Activated T-helper 1 cell treated with anti-CD3 and anti-CD28 coated beads, Interleukin-2, amount 50 U/mL, for 16 hours (primary cell): ENCODE data around the gene BUD23.
"Not testable (repeated sequence)": the region's sequence is repeated elsewhere in the genome, so short reads cannot be mapped to it uniquely, and the experiment has no call there.

Experiments
- DNase-seq, 2 donors: peaks; one replicate each; pipeline ENCODE4 v3.0.0-alpha.2; 2020; ENCODE audit warnings: low read depth in 1 of 2, low spot score in 1 of 2

BUD23 gene, protein sequence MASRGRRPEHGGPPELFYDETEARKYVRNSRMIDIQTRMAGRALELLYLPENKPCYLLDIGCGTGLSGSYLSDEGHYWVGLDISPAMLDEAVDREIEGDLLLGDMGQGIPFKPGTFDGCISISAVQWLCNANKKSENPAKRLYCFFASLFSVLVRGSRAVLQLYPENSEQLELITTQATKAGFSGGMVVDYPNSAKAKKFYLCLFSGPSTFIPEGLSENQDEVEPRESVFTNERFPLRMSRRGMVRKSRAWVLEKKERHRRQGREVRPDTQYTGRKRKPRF

DNA sequence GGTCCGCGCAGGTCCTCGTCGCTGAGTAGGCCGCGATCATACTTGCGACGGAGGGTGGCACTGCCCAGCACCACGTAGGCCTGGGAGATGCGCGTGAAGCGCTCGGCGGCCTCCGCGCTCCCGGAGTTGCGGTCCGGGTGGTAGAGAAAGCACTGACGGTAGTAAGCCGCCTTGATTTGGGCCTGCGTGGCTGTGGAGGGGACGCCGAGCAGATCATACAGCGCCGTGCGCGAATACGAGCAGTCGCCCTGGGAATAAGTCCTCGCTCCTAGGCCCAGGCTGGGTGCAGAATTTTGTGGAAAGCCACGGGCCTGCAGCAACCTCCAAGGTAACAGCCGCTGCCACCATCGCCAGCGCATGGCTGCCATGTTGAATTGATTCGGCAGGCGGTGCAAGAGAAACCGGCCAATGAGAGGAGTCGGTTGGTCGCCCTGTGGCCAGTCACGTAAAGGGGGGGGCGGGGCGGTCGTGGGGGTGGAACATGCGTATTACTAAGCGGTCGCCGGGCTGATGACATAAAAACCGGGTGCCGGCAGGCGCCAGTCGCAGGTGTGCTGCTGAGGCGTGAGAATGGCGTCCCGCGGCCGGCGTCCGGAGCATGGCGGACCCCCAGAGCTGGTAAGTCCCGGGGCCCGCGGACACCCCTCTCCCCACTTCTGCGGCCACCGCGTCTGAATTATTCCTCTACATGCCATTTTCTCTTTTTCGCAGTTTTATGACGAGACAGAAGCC is at the start of gene BUD23, which contains the start of gene DNAJC30:
Gene BUD23, plus strand, starts transcription at position 542 of the 732 bp plus-strand sequence. Its CDS starts 29 bp downstream, at position 571.
Gene DNAJC30, minus strand, starts transcription at position 398 of the 732 bp plus-strand sequence. Its CDS starts 30 bp downstream, at position 368.
- peak; percentile 91 to 97 for DNase-seq

DNA sequence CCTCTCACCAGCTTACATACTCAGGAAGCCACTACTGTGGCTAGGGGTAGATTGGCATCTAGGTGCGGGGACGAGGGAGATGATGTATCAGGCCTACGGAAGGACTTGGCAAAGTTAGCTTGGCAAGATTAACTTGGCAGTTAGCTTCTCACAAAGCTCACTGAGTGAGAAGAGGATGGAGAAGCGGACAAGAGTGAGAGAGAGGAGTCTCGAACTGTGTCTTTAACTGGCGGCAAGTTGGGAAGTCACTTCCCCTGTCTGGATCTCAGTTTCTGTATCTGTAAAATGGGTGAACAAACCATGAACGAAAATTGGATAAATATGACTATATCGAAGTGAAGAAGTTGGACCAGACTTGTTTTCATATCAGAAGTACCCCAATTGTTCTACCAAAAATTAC is 49.6 kb upstream of the BUD23 start:
- no peak for DNase-seq

DNA sequence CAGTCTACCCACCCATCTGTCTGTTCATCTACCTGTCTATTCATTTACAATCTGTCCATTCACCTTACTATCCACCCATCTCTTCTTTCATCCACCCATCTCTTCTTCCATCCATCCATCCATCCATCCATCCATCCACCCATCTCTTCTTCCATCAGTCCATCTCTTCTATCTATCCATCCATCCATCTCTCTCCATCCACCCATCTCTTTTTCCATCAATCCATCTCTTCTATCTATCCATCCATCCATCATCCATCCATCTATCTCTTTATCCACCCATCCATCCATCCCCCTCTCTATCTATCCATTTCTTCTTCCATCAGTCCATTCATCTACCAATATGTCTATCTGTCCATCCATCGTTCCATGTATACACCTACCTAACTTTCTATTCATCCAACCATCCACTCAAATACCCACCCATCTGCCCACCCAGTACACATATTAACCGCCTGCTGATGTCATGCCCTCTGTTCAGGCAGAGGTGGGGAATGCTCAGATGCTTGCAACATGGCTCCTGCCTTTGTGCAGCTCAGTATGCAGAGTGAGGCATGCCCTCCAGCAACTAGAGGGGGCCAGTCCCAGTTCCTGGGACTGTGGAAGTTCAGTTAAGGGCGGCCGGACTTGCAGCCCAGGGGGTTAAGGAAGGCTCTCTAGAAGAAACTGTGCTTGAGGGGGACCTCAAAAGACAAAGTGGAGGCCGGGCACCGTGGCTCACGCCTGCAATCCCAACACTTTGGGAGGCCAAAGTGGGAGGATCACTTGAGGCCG is 47.8 kb upstream of the BUD23 start:
- DNase-seq, result no peak

DNA sequence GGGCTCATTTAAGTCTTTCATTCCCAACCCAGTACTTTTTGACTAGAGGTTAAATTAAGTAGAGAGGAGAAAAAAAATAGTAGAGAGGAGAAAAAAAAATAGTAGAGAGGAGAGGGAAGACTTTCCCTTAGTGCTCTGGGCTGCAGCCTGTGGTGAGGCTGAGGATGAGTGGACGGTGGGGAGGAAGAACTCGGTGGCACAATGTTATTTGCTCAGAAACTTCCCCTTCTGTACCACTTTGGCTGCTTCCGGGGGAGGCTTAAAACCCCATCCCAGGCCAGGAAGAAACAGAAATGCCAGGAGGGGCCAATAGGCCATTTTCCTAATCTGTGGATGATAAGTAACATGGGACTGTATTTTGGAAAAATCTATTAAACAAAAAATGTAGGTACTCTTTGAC is 44.5 kb upstream of the BUD23 start:
- DNase-seq, result no peak

DNA sequence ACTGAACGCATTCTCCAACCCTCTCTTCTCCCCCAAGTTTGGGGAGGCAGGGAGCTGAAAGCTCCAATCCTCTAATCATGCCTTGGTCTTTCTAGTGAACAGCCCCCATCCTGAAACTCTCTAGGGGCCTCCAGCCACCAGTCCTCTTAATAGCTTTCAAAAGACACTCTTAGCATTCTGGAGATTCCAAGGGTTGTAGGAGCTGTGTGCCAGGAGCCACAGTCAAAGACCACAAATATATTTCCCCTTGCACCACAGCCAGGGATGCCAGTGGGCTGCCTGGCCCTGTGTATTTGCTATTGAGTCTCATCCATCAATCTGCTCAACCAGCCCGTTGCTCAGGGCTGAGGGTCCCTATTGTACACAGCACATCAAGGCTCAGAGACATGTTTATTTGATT is 40.6 kb upstream of the BUD23 start:
- DNase-seq, result no peak

DNA sequence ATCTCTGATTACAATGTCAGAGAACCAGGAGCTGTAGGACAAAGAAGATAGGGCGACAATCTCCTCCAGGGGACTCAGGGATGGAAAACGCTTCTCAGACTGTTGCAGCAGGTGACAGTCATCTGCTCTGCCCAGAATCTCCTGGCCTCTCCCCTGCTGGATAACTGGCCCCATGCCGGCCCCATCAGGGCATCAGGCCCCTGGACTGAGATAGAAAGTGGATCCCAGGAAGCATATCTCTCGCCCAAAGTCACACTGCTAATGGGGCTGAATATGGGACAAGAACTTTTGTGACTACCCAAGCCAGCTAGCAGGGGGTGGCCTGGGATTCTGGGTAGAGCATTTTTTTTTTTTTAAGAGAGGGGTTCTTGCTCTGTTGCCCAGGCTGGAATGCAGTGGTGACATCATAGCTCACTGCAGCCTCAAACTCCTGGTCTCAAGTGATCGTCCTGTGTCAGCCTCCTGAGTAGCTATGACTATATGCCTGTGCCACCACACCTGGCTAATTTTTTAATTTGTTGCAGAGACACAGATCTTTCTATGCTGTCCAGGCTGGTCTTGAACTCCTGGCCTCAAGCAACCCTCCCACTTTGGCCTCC is 38.6 kb upstream of the BUD23 start:
- no peak for DNase-seq

DNA sequence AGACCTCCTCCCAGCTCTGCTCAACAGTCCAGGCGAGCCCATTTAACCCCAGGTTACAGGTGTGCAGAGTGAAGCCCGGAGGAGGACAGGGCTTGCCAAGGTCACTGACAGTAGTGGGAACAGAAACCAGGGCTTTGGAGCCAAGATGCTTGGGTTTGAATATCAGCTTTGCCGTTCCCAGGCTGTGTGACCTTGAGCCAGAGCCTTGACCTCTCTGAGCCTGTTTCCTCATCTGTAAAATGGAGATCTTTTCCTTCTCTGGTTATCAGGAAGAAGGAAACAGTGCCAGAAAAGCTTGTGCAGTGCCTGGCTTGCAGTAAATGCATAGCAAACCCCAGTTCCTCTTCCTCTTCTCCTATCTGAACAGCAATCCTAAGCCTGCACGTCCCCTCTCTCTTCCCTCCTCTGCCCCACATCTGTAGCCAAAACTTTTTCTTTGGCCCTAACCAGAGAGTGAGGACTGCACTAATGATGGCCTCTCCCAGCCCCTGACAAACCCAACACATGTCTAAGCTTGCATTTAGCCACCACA is 37.7 kb upstream of the BUD23 start:
- no peak for DNase-seq

DNA sequence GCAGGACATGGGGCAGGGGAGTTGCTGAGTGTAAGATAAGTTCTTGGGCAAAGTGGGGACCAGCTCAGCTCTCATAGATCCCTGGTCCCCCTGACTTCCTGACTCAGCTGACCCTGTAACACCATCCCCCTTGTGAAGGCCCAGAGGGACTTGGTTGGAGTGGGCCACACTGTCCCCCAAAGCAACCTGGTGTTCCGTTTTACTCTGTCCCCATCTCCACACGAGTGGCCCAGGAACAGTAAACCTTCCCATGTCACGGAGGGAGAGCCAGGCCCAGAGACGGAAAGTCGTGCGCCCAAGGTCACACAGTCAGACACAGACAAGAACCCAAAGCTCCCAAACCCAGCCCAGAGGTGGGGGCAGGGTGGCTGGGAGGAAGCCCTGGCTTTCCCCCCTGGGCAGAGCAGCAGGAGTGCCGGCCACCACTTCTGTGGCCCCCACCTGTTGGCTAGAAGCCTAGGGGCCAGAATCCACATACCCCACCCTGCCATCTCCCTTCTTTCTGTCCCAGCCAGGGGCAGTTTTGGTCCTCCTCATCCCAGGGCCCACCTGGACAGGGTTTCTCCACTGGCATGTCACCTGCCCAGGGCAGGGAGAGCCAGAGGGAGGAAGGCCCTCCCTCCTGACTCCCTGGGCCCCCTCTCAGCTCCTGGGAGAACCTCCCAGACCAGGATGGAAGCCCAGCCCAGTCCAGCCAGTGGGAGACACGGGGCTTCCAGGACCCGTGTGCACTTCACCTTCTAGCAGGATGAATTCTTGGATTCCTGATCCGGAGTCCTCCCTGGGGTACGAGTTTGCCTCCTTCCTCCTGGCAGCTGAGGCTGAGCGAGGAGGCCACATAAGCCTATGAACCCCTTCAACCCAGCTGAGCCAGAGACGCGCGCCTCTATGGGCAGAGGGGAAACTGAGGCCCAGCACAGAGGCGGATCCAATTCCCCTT is 36.3 kb upstream of the BUD23 start:
- DNase-seq, result no peak

DNA sequence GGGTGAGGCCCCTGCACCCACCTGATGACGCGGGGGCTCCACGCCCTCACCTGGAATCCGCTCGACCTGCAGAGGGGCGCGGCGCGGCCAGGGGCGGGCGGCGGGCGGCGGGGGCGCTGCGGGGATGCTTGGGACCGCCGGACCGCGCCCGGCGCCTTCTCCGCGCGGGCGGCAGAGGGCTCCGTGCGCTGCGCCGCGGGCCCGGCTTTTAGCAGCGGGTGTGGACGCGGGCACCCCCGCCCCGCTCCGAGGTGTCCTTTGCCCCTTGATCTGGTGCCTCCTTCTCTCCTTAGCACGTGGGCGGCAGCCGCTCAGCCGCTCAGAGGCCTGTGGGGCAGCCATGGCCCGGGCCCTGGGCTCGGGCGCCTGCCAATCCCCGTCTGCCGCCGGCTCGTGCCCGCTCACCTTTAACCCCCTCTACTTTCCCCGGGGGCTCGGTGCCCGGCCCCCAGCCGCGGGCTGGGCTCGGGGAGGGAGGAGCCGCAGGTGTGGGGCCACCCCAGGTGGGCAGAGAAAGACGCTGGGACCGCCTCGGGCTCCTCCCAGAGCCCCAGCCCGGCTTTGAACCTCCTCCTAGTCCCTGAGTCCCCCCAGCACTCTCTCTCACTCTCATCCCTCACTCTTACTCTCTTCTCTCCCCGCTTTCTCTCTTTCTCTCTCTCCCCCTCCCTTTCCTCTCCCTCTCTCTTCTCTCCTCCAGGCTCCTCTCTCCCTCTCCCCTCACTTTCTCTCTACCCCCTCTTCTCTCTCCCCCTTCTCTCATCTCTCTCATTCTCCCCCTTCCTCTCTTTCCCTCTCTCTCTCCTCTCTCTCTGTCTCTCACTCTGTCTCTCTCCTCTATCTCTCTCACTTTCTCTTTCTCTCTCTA is 35.4 kb upstream of the BUD23 start:
- no peak for DNase-seq

DNA sequence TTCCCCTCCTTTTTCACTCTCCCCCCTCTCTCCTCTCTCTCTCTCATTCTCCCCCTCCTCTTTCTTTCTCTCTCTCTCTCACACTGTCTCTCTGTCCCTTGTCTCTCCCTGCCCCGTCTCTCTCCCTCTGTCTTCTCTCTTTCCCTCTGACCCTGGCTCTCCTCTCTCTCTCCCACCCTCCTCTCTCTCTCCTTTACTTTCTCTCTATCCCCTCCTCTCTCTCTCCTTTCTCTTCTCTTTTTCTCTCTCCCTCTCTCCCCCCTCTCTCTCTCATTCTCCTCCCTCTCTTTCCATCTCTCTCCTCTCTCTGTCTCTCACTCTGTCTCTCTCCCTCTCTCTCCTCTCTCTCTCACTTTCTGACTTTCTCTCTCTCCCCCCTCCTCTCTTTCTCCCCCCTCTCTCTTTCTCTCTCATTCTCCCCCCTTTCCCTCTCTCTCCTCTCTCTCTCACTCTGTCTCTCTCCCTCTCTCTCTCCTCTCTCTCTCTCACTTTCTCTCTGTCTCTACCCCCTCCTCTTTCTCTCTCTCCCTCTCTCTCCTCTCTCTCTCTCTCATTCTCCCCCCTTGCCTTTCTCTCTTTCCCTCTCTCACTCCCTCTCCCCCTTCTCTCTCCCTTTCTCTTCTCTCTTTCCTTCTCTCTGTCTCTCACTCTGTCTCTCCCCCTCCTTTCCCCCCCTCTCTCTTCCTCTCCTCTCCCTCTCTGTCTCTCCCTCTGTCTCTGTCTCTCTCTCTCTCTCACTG is 34.6 kb upstream of the BUD23 start:
- DNase-seq, result no peak

DNA sequence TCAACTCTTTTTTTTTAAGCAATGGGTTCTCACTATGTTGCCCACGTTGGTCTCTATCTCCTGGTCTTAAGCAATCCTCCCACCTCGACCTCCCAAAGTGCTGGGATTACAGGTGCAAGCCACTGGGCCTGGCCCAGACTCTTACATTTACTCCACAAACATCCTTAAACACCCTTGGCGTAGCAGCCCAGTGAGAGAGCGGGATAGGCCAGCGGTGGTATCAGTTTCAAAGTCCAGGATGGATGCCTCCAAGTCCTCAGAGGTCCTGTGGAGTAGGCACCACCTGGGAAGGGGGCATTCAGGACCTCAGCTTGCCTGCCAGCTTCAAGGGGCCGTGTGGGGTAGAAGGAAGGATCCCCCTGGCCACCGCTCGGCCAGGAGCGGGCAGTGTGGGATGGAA is 33.8 kb upstream of the BUD23 start:
- DNase-seq, result no peak

DNA sequence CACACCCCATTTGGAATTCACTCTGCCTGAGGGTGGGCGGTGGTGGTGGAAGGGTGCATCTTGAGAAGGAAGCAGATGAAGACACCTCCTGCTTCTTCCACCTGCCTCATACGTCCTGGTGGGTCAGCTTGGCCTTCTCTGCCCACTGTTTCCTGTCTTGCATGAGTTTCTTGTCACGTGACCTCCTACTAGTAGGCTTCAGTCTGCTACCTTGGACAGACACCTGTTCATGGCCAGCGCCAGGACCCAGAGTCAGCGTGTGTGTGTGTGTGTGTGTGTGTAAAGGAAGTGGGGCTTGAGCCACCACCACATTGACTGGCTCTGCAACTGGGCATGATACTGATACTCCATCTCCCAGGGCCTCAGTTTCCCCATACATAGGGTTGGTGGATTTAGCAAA is 32.9 kb upstream of the BUD23 start:
- no peak for DNase-seq

DNA sequence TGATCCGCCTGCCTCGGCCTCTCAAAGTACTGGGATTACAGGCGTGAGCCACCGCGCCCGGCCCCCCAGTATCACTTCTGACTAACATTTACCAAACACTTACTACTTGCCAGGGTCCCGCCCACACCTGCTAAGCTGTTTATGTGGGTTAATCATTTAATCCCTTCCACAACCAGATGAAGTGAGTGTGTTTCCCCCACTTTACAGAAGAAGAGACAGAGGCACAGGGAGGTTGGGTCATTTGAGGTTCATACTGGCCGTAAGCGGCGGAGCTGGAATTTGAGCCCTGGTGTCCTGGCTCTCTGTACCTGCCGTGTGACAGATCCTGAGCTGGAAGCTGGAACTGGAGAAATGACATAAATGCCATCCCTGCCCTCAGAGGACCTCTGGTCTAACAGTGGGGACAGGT is 30.9 kb upstream of the BUD23 start:
- DNase-seq, result no peak

DNA sequence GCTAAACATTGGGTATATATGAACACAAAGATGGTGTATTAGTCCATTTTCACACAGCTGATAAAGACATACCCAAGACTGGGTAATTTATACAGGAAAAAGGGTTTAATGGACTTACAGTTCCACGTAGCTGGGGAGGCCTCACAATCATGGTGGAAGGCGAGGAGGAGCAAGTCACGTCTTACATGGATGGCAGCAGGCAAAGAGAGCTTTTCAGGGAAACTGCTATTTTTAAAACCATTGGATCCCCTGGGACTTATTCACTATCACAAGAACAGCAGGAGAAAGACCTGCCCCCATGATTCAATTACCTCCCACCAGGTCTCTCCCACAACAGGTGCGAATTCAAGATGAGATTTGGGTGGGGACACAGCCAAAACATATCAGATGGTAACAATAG is 28.1 kb upstream of the BUD23 start:
- not testable (repeated sequence) for DNase-seq

DNA sequence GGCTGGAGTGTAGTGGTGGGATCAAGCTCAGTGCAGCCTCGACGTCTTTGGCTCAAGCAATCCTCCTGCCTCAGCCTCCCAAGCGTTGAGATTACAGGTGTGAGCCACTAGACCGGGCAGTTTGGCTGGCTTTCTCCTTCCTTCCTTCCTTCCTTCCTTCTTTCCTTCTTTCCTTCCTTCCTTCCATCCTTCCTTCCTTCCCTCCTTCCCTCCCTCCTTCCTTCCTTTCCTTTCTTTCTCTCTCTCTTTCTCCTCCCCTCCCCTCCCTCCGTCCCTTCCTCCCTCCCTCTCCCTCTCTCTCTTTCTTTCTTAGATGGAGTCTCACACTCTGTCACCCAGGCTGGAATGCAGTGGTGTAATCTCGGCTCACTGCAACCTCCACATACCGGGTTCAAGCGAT is 23.4 kb upstream of the BUD23 start:
- DNase-seq, result no peak

DNA sequence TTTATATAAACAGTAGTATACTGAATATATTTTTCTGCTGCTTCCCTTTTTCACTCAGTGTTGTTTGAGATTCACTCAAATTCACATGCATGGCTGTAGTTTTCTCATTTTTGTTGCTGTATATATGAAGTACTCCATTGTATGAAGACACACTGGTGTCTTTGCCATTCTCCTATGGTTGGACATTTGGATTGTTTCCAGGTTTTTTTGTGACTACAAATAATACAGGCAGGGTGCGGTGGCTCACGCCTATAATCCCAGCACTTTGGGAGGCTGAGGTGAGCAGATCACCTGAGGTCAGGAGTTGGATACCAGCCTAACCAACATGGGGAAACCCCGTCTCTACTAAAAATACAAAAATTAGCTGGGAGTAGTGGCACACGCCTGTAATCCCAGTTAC is 22.8 kb upstream of the BUD23 start:
- DNase-seq, result not testable (repeated sequence)

DNA sequence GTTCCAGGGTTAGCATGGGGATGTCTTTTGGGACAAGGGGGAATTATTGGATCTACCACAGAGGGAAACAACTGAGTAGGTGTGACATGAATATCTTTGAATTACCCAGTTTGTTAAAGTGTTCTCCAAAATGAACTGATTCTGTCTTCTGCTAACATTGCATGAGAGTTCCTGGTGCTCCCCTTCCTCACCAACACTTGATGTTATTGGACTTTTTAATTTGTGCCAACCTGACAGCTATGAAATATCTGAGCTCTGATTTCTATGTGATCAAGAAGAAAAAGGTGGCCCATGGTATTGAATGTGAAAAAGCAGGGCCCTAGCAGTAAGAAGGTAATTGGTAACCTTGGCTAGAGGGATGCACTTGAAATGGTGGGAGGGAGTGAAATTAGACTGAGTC is 20.4 kb upstream of the BUD23 start:
- DNase-seq, result no peak

DNA sequence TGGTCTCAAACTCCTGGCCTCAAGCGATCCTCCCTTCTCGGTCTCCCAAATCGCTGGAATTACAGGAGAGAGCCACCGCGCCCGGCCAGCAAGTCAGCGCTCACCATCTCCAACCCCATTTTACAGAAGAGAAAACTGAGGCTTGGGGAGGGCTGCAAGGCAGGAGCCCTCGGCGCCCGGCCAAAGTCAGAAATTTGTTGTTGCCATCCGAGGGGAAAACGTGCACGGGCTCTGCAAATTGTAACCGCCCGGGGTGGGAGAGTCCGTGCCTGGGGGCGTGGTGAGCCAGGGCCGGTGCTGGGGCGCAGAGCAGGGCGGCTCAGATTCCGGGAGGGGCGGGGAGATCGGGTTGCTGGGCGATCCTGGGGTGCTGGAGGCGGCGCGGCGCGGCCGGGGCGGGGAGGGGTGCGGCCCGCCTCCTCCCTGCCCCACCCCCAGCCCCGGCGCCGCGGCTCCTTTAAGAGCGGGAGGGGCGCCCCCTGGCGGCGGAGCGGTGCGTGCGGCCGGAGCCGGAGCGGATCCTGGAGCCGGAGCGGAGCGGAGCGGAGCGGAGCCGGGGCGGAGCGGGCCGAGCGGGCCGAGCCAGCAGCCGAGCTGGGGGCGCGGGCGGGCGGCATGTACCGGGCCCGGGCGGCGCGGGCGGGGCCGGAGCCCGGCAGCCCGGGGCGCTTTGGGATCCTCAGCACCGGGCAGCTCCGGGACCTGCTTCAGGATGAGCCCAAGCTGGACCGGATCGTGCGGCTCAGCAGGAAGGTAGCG is 15.9 kb upstream of the BUD23 start, which contains the start of gene VPS37D:
Gene VPS37D, plus strand, starts transcription at position 488 of the 759 bp plus-strand sequence. Its CDS starts 128 bp downstream, at position 616.
- peak; percentile 92 to 93 for DNase-seq
